Cardiac septum (tissue), 1 donor: ENCODE data around the gene CTRB2. TPM values are rescaled to one million over a fixed set of nuclear protein-coding genes. Genes with fewer than 3 reads are reported as not detected.

Experiments used
- DNase-seq: peaks from one replicate; pipeline ENCODE4 v3.0.0-alpha.2; 2020; ENCODE audit warnings: low spot score
- intact Hi-C: fragments of 100-400 bp; cut with DNase I; formaldehyde crosslinking; loops from one replicate; pipeline ENCODE4 v1.14.0; 2022
- total RNA-seq: library from RNA; stranded (reverse); fragmentation: NEBNext Ultra II Directional; extraction: Animal tissue kit (Norgen Biotek cat#: 25700); gene quantifications from one replicate; pipeline ENCODE4 v1.2.1, GENCODE V29; 2021
- donor health status: DM: no; HTN: no; CAD: no.

CTRB2 gene
- total RNA-seq, 1 donor from 2014 or later, result not detected

DNA sequence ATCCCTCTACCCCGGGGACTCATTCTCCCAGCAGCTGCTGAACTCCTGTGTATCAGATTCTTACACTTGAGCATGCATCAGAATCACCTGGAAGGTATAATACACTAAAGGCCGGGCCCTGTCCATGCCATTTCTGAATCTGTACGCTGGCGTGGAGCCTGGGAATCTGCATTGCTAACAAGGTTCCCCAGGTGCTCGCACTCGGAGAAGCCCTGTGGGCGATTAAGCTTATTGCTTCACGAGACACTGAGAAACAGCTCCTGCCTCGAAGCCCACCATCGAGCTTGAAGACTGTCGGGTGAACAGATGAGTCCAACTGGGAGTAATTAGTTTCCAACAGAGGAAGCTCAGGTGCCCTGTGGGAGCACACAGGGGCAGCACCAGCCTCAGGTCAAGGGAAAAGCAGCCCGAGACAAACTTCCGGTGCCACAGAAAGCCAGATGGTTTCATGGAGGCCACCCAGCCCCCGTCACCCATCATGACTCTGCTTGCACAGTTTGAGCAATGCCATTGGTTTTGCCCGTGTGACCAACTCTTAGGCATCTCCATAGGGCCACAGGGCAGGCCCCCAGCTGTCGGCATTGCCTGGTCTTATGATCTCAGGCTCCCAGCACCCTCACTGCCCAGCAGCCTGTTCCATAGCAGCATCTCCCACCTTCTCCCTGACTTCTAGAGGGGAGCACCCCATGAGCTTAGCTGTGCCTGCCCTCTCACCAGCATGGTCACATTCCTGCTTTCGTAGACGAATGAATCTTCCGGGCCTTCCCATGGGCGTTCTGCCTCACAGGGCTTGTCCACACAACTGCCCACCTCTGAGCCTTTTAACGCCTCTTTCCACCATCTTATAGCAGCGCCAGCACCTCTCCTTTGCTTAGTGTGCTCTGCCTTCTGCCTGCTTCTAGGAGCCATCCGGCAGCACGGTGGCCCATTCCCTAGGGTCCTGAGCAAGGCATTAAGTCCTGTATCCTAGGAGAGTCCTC lies 10.9 kb downstream of the CTRB2 start:
- peak; percentile 47 for DNase-seq
- intact Hi-C loops, result loop anchor here (5.0 to 10.0 kb wide), 3 partner anchors 36 to 569 kb away; no protein-coding TSS in a partner anchor

DNA sequence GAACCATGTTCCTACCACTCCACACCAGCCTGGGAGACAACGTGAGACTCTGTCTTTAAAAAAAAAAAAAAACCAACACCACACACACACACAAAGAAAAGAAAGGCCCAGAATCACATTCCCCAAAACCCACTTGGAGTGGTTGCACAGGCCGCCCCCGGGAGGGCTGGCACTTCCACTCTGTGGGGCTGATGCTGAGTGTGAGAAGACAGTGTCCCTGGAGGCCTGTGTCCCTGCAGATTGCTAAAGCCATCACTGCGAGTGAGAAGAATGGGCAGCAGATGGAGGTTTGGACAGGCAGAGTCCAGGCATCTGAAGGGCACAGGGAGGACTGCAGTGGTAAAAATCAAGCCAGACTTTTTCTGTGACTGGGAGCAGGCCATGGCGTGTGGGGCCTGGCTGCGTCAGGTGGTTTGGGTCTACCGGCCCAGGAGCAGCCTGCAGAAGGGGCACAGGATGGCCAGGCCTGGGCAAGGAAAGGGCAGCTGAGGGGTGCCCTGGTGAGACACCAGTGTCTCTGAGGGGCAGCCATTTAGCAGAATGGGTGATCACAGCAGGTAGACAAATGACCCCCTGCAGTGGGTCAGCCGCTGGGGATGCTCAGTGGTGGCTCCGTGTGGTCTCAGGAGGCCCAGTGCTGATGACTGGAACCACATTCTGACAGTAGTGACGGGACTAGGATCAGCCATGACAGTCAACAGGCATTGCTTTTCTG lies 13.1 kb downstream of the CTRB2 start:
- DNase-seq, result peak; percentile 56
- intact Hi-C loops, result loop anchor here (10.0 kb wide), 1 partner anchor 571 kb away; no protein-coding TSS in a partner anchor

DNA sequence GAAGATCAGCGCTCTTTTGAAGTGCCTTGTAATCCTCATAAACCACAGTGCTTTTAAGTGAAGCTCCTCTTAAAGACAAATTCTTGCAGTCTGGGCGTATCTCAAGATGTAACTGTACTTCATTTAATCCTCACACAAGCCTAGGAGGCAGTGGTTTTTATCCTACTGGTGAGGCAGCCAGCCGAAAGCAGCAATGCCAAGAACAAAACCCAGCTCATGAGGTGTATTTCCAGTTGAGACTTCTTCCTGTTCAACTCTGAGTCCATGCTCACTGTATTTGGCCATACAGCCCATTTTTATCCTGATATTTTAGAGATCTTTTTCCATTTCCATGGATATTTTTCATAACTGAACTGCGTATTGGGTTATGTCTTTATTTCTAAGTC lies 13.7 kb downstream of the CTRB2 start:
- DNase-seq, result no peak
- intact Hi-C loops, result loop anchor here (10.0 kb wide), 1 partner anchor 572 kb away; no protein-coding TSS in a partner anchor

DNA sequence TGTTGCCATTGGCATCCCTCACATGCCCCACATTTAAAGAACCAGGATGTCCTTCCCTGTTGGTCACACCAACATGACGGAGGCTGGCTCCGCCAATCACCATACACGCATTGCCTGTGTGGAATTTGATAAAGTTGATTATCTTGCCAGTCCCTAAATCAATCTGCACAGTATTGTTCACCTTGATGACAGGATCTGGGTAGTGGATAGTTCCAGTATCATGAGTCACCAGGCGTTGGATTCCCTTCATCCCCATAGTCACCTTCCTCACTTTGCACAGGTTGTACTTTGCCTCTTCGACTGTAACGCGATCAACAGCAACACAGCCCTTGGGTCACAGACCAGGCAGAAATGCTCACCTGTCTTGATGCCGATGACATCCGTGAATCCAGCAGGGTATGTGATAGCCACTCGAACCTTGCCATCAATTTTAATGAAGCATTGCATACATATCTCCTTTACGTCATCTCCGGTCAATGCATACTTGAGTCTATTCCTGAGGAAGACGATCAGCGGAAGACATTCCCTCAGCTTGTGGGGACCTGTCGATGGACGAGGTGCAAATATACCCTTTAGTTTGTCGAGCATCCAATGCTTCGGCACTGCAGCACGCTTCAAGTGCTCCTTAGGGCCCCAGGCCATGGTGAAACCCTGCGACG lies 14.2 kb downstream of the CTRB2 start:
- peak; percentile 41 for DNase-seq
- intact Hi-C loops, result loop anchor here (10.0 kb wide), 1 partner anchor 572 kb away; no protein-coding TSS in a partner anchor

DNA sequence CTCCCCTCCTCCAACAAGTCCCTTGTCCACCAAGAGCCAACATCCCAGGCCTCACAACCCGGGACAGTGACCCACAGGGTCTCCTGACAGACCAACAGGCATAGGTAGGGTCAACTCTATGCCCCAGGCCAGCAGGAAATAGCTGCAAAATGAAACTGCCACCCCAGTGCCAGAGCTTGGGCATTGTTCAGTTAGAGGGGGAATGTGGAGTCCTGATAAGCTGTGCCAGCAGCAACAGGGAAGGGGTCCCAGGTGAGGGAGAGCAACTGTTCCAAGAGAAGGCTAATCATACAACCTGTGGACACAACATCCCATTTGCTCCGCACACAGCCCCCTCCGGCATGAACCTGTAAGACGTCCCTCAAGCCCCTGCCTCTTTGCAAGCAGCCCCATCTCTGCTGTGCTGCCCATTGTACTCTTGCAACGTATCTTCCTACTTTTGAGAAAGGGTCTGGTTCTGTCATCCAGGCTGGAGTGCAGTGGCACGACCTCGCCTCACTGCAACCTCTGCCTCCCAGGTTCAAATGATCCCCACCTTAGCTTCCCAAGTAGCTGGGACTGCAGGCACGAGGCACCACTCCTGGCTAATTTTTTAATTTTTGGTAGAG lies 17.2 kb downstream of the CTRB2 start:
- DNase-seq, result no peak
- intact Hi-C loops, result loop anchor here (10.0 kb wide), 1 partner anchor 575 kb away; no protein-coding TSS in a partner anchor

DNA sequence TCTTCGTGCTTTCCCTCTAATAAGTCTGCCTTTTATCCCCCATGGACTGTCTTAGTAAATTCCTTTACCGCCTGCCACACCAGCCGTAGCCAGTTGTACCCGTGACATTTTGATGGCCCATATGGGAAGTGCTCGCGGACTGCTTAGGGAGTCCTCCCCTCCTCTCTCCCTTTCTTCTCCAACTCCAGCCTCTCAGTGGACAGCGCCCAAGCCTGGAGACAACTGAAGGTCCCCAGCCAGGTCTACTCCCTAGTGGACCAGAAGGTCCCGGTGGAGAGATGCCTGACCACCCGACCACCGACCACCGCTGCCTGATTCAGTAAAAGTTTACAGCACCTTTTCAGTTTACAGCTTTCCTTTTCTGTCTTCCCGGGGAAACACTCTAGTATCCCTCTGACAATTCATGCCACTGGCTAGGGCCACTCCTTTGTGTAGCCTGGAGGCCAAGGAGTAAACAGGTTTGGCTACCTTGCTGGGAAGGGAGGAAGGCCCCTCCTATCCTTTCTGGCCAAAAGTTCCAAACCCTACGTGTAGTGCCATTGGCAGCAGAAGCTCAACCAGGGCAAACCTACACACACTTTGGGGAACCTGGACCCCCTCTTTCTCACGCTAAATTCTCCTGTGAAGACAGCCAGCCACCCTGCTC lies 18.0 kb downstream of the CTRB2 start:
- intact Hi-C loops, result no loop called here
- DNase-seq, result no peak

DNA sequence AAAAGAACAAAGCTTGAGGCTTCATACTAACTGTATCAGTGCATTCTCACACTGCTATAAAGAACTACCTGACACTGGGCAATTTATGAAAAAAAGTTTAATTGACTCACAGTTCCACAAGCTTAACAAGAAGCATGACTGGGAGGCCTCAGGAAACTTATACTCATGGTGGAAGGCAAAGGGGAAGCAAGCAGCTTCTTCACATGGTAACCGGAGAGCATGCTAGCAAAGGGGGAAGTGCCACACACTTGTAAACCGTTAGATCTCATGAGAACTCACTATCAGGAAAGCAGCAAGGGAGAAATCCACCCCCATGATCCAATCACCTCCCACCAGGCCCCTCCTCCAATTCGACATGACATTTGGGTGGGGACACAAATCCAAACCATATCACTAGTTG lies 25.3 kb downstream of the CTRB2 start:
- intact Hi-C loops, result no loop called here
- no peak for DNase-seq

DNA sequence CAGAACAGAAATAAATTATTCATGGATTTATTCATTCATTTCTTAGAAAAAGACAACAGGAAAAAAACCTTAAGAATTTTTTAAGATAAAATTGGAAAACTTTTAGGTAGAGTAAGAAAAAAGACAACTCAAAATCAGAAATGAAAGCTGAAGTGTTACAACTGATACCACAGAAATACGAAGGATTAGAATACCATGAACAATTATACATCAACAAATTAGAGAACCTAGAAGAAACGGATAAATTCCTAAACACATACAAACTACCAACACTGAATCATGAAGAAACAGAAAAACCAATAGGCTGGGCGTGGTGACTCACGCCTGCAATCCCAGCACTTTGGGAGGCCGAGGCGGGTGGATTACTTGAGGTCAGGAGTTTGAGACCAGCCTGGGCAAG lies 27.8 kb downstream of the CTRB2 start:
- no peak for DNase-seq
- intact Hi-C loops, result no loop called here

DNA sequence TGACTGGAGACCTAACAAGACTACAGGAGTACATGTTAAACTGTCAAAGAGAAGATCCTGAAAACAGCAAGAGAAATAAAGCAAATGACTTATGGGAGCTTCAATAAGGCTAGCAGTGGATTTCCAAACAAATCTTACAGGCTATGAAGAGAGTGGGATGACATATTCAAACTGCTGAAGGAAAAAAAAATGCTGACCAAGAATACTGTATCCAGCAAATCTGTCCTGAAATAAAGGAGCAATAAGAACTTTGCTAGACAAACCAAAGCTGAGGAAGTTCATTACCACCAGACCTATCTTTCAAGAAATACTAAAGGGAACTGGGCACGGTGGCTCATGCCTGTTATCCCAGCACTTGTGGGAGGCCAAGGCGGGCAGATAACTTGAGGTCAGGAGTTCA lies 30.0 kb downstream of the CTRB2 start:
- intact Hi-C loops, result no loop called here

DNA sequence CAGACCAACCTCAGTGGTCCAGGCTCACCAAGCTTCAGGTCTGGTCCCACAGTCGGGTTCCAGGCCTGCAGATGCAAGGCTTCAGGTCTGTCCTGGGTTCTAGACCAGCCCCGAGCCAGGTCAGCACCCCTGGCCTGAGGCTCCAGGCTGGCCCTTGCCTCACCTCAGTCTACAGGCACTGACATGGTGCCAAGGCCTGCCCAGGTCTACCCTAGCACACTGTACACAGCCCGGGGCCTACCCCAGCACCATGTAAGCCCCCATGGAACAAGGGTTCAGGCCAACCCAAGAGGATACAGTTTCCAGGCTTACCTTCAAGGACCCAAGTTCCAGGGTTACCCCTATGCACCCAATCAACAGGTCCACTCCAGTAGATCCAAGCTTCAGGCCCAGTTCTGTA lies 31.9 kb downstream of the CTRB2 start:
- DNase-seq, result no peak
- intact Hi-C loops, result no loop called here

More for the DNA sequence above, 30.0 kb downstream of the CTRB2 start:
- no peak for DNase-seq

DNA sequence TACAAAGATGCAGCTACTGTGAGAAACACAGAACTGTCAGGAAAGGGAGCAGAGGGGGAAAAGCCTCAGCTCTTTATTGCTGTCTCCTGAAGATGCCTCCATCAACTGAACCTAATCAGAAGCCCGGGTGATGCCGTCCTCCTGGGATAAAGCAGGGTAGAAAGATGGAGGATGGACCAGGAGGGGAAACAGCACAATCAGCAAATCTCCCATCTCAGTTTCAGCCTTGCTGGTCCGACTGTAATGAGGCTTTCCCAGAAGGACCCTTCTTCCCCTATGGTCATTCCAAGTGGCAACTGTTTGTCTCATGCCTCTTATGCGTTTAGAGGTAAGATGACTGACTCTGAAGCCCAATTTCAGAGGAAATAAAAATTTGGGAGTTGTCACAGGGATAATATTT lies 34.4 kb downstream of the CTRB2 start:
- intact Hi-C loops, result no loop called here
- DNase-seq, result no peak

DNA sequence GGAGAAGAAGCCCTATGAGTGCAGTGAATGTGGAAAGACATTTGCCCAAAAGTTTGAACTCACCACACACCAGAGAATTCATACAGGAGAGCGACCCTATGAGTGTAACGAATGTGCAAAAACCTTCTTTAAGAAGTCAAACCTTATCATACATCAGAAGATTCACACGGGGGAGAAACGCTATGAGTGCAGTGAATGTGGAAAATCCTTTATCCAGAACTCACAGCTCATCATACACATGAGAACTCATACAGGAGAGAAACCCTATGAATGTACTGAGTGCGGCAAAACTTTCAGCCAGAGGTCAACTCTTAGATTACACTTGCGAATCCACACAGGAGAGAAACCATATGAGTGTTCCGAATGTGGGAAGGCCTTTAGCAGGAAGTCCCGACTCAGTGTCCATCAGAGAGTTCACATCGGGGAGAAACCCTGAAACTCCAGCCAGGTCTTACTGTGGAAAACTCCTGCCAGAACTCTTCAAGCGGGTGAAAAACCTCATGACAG lies 37.0 kb downstream of the CTRB2 start:
- DNase-seq, result no peak
- intact Hi-C loops, result no loop called here

DNA sequence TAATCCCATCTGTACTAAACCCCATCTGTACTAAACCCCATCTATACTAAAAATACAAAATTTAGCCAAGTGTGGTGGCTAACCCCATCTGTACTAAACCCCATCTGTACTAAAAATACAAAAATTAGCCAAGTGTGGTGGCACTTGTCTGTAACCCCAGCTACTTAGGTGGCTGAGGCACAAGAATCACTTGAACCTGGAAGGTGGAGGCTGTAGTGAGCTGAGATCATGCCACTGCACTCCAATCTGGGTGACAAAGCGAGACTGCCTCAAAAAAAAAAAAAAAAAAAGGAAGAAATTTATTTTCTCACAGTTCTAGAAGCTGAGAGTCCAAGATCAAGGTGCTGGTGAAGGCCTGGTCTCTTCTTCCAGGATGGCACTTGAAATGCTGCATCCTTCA lies 46.6 kb downstream of the CTRB2 start:
- intact Hi-C loops, result no loop called here
- DNase-seq, result no peak

Other genes with a start within 250 kb of the CTRB2 start
- gene WDR59, start 222.0 kb downstream of the CTRB2 start, total RNA-seq, result 48.8 TPM
- 31.3 TPM for gene ZNRF1, start 208.1 kb downstream of the CTRB2 start, total RNA-seq
- 89.3 TPM for gene LDHD, start 90.4 kb downstream of the CTRB2 start, total RNA-seq
- gene ZFP1, start 58.6 kb downstream of the CTRB2 start, total RNA-seq, result 10.5 TPM
- not detected for gene CTRB1, start 11.8 kb upstream of the CTRB2 start, total RNA-seq
- gene BCAR1, start 44.5 kb upstream of the CTRB2 start, total RNA-seq, result 80.3 TPM
- gene CFDP1, start 226.3 kb upstream of the CTRB2 start, total RNA-seq, result 24.6 TPM